Cardiac fibroblast (primary cell): ENCODE results near the gene RNF214.
A peak's percentile ranks its signal among the peaks of the same experiment; 100 is the strongest.
"Not testable (repeated sequence)": the region's sequence is repeated elsewhere in the genome, so short reads cannot be mapped to it uniquely, and the experiment has no call there.

Source experiments
- DNase-seq, 2 donors: peaks; one replicate each; pipeline versions ENCODE4 v3.0.0 to v3.0.0-alpha.2; 2010; ENCODE audit warnings: low read depth in 2 of 2
- H3K4me3 ChIP-seq, 2 donors: replicated peaks in 1 of 2; 1 replicate in 1 of 2; 2 replicates in 1 of 2; pipeline ENCODE4 v1.5.1; 2011; ENCODE audit warnings: low read depth in 2 of 2, low read length in 2 of 2, mild to moderate bottlenecking in 2 of 2, moderate library complexity in 1 of 2
- TF ChIP-seq, protein P1 (sequence below): IDR thresholded peaks from one replicate; pipeline ENCODE4 v1.5.1; 2011; ENCODE audit warnings: low read depth, mild to moderate bottlenecking, low read length, inconsistent platforms

Gene RNF214

DNA sequence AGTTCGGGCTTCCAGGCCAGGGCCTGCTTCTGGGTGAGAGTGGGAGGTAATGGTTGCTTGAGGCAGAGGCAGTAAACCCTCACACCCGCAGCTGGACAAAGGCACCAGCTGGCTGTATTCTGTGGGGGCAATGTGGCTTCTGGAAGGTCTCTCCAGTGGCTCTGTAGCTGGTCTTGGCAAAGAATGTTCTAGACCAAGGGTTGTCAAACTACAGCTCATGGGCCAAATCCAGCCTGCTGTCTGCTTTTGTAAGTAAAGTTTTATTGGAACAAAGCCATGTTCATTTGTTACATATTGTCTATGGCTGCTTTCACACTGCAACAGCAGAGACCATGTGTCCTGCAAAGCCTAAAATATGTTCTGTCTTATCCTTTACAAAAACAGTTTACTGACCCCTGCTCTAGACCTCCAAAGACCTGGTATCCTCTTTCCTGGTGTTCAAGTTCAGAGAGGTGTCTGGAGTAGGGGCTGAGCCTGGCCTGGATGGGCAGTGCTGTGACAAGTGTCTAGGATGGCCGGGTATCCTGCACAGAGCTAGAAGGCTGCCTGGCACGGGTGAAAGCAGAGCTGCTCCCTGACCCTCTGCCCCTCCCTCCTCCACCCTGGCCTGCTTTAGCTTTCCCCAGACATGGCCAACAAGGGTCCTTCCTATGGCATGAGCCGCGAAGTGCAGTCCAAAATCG, 29.9 kb upstream of the RNF214 start:
- peak; percentile 31 to 57 for DNase-seq
- peak overlapping the region; percentile 64 to 75 for H3K4me3 ChIP-seq
- TF ChIP-seq, protein P1, sequence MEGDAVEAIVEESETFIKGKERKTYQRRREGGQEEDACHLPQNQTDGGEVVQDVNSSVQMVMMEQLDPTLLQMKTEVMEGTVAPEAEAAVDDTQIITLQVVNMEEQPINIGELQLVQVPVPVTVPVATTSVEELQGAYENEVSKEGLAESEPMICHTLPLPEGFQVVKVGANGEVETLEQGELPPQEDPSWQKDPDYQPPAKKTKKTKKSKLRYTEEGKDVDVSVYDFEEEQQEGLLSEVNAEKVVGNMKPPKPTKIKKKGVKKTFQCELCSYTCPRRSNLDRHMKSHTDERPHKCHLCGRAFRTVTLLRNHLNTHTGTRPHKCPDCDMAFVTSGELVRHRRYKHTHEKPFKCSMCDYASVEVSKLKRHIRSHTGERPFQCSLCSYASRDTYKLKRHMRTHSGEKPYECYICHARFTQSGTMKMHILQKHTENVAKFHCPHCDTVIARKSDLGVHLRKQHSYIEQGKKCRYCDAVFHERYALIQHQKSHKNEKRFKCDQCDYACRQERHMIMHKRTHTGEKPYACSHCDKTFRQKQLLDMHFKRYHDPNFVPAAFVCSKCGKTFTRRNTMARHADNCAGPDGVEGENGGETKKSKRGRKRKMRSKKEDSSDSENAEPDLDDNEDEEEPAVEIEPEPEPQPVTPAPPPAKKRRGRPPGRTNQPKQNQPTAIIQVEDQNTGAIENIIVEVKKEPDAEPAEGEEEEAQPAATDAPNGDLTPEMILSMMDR, result no peak

DNA sequence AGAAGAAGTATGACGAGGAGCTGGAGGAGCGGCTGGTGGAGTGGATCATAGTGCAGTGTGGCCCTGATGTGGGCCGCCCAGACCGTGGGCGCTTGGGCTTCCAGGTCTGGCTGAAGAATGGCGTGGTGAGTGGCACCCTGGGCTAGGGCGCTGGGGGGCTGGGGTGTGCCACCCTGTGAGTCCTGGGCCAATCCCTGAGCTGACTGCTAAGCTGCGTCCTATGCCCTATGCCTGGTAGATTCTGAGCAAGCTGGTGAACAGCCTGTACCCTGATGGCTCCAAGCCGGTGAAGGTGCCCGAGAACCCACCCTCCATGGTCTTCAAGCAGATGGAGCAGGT, 29.4 kb upstream of the RNF214 start:
- TF ChIP-seq, protein P1, result no peak
- no peak overlapping the region for H3K4me3 ChIP-seq
- peak in 1 of 2 donors; percentile 23 for DNase-seq

DNA sequence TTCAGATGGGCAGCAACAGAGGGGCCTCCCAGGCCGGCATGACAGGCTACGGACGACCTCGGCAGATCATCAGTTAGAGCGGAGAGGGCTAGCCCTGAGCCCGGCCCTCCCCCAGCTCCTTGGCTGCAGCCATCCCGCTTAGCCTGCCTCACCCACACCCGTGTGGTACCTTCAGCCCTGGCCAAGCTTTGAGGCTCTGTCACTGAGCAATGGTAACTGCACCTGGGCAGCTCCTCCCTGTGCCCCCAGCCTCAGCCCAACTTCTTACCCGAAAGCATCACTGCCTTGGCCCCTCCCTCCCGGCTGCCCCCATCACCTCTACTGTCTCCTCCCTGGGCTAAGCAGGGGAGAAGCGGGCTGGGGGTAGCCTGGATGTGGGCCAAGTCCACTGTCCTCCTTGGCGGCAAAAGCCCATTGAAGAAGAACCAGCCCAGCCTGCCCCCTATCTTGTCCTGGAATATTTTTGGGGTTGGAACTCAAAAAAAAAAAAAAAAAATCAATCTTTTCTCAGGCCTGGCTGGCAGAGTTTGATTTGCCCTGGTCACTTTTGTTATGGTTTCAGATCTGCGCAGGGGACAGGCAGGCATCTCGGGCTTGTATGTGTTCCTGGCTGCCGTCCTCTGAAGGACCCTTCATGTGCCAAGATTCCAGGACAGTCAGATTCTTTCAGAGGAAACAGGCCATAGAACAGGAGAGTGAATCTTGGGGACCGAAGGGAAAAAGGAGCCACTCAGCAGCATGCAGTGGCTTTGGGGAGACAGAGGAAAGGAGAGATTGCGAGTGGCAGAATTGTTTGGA, 28.0 kb upstream of the RNF214 start:
- no peak for DNase-seq
- H3K4me3 ChIP-seq, result no peak overlapping the region
- TF ChIP-seq, protein P1, result no peak

DNA sequence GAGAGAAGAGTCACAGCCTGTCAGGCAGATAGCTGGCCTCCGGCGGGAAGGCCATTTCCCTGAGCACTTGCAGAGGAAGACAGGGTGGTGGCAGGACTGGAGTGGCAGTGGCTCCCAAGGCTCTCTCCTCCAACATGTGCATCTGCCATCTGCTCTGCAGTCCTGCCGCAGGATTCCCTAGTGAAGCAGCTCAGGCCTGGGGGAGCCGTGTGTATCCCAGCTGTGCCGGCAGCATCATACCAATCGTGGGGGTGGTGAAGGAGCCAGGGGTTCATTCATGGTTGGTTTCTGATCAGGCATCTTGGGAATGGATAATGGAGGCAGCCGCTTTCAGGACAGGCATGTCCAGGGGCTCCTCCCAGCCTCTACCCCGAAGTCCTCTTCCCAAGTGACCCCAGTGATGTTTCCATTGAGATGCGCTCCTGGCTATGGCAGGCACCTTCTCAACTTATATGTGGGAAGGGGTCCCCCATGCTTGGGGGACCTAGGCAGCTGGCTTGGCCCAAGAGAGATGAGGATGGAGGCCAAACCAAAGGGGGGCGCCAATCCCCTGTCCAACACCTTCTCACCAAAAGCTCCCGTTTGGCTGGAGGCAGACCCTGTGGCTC, 27.2 kb upstream of the RNF214 start:
- H3K4me3 ChIP-seq, result no peak overlapping the region
- DNase-seq, result peak in 1 of 2 donors; percentile 21
- TF ChIP-seq, protein P1, result no peak

DNA sequence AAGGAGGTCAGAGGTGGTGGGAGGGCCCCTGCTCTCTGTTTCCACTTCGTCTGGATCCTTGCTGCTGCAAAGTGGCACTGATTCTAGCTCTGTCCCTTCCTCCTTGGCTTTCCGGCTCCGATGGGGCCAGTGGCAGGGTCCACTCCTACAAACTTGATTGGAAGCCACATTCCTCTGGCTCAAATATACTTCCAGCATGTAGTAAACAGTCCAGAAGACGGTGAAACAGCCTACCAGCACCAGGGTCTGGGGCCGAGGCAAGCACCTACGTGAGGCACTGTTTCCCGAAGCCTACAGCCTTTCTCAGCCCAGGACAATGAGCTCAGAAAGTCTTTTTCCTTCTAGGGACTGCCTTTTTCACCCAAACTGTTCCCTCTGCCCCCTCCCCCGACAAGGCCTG, 26.4 kb upstream of the RNF214 start:
- DNase-seq, H3K4me3 ChIP-seq: not testable (repeated sequence)

DNA sequence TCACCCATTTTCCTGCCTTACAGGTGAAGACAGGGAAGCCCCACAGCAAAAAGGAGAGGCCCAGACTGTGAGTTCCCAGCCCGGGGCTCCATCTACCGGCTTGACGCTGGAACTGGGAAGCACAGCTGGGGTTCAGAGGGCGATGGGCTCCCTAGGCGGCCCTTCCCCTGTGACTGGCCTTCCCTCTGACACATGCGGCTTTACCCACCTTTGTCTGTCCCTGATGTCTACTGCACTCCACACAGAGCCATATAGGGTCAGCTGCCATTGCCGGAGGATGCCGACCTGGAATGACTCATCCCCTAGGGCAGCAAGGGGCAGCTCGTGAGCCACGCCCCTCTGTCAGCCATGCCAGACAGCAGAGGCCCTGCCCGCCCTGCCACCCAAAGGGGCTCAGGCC, 25.6 kb upstream of the RNF214 start:
- H3K4me3 ChIP-seq, DNase-seq: not testable (repeated sequence)

DNA sequence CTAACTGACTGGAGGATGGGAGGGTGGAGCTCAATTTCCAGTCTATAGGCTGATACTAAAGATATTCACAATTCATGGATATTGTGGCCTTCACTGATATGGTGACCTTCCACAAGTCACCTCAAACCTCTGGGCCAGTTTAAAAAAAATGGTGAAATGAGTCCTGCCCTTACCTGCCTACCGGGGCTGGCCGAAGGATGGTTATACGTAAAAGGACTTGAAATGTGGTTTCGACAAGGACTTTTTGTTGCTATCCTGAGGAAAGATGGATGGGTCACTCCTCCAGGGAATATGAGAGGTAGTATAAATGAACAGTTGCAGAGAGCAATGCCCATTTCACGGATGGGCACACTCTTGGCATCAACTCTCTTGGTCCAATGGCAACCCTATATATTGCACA, 25.0 kb upstream of the RNF214 start:
- H3K4me3 ChIP-seq, DNase-seq: not testable (repeated sequence)

DNA sequence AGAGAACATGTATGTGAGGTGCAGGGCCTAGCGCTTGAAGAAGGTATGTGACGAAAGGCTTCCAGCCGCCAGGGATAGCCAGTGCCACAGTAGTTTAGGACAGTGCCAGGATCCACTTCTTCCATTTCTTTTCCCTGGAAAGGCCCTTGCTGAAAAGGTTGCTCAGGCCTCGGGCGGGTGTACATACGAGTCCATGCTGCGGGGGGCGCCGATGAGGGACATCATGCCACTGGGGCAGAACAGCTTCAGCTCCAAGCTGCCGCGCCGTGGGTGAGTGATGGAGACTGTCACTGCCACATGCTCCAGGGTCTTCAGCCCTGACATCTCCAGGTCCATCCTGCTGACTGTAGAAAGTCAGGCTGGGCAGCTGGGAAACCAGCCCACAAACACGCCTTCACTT, 23.8 kb upstream of the RNF214 start:
- not testable (repeated sequence) for H3K4me3 ChIP-seq
- DNase-seq, result peak; percentile 40

DNA sequence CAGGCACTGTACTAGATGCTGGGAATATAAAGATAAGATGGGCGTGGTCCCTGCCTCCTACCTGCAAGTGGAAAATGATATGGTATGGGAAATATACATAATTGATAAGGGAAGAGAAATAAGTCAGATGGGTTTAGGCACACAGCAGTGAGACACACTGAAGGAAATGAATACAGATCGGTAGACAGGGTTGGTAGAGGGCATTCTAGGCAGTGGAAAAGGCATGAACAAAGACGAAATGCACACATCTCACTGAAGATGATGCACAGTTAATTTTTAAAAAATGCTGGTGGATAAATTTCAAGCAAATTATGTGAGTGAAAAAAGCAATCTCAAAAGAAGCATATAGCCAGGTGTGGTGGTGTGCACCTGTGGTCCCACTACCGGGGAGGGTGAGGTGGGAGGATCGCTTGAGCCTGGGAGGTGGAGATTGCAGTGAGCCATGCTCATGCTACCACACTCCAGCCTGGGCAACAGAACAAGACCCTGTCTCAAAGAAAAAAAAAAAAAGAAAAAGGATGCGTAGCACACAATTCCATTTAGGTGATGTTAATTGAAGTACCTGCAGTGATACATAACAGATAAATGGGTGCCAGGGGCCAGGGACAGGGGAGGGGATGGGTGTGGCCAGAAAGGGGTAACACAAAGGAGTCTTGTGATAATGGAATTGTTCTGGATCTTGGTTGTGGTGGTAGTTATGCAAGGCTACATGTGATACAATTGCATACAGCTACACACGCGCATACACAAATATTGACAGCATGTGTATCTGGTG, 22.9 kb upstream of the RNF214 start:
- DNase-seq, result peak; percentile 48 to 61
- not testable (repeated sequence) for H3K4me3 ChIP-seq
